HepG2 (cell line): Measurements from ENCODE around the gene RNF213.

Experiments used
- ELF4 ChIP-seq: sonication (generic); formaldehyde crosslinking; IDR thresholded peaks from 2 replicates; pipeline ENCODE4 v1.5.0; 2020; ENCODE audit warnings: missing genetic modification reagents, mild to moderate bottlenecking, moderate library complexity, borderline replicate concordance
- FOXM1 ChIP-seq: sonication (generic); formaldehyde crosslinking; IDR thresholded peaks from 2 replicates; pipeline ENCODE4 v1.5.0; 2020; ENCODE audit warnings: missing genetic modification reagents
- NCOR1 ChIP-seq: fragments of 200-600 bp; sonication (generic); IDR thresholded peaks from 2 replicates; pipeline ENCODE4 v1.7.0; 2017; ENCODE audit warnings: antibody characterized with exemption, low read length, borderline replicate concordance
- RAD21 ChIP-seq: fragments of 450-650 bp; formaldehyde crosslinking; IDR thresholded peaks from 2 replicates; pipeline ENCODE4 v1.5.0; 2020; ENCODE audit warnings: mild to moderate bottlenecking
- SNAPC2 ChIP-seq: sonication (generic); formaldehyde crosslinking; IDR thresholded peaks from 2 replicates; pipeline ENCODE4 v1.8.1; 2022; ENCODE audit warnings: mild to moderate bottlenecking, missing genetic modification reagents
- ZNF660 ChIP-seq: sonication (generic); formaldehyde crosslinking; IDR thresholded peaks from 2 replicates; pipeline ENCODE4 v1.5.1; 2020; ENCODE audit warnings: mild to moderate bottlenecking, low read depth, missing genetic modification reagents, borderline replicate concordance

DNA sequence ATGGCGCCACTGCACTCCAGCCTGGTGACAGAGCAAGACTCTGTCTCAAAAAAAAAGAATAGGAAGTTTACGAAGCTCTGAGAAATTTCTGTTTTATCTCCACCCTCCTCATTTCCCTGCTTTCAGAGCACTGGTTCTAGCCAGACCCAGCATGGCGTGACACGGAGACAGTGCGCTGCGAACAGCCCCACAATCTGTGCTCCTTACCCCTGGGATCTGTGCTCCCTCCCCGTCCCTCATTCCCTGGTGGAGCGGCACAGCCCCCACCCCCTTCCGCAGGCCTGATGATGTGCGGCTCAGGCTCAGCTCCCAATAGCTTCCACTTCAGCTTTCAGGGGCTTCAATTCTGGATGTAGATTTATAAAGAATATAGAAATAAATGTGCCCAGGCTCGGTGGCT, 98.2 kb downstream of the RNF213 start:
- TF ChIP-seq SNAPC2 (CRISPR knock-in tag) (no peak), ZNF660 (no peak), FOXM1 (CRISPR knock-in tag) (no peak), RAD21 (CRISPR knock-in tag) (no peak), ELF4 (CRISPR knock-in tag) (no peak), NCOR1 (no peak)
